ENCODE data around the gene NDC1.
"Not testable (repeated sequence)": the region's sequence is repeated elsewhere in the genome, so short reads cannot be mapped to it uniquely, and the experiment has no call there.

NDC1 gene

GRCh38 chr1:53837924-53838653, at the start of gene NDC1:
TSS of gene NDC1 (minus strand) at chr1:53838296. CDS start at chr1:53838261, 35 bp downstream.
- DNase-seq (ENCODE audit: low read depth) = peak; percentile 82

GRCh38 chr1:53883600-53883999, 45.5 kb upstream of the NDC1 start:
- not testable (repeated sequence) for DNase-seq (ENCODE audit: low read depth)

GRCh38 chr1:53881853-53882252, 43.8 kb upstream of the NDC1 start:
- DNase-seq (ENCODE audit: low read depth) = not testable (repeated sequence)

GRCh38 chr1:53878492-53879105, 40.5 kb upstream of the NDC1 start:
- DNase-seq (ENCODE audit: low read depth) = no peak

GRCh38 chr1:53875150-53875549, 37.1 kb upstream of the NDC1 start:
- DNase-seq (ENCODE audit: low read depth) = not testable (repeated sequence)

- no peak for DNase-seq (ENCODE audit: low read depth)
These were observed 33.8 kb upstream of the NDC1 start for GRCh38 chr1:53871773-53872484.

GRCh38 chr1:53871221-53871620, 33.1 kb upstream of the NDC1 start:
- no peak for DNase-seq (ENCODE audit: low read depth)

GRCh38 chr1:53869454-53870117, 31.5 kb upstream of the NDC1 start:
- no peak for DNase-seq (ENCODE audit: low read depth)

- DNase-seq (ENCODE audit: low read depth) = no peak
These were observed 30.5 kb upstream of the NDC1 start for GRCh38 chr1:53868565-53868964.

GRCh38 chr1:53862507-53862906, 24.4 kb upstream of the NDC1 start:
- DNase-seq (ENCODE audit: low read depth) = no peak

GRCh38 chr1:53860967-53861411, 22.9 kb upstream of the NDC1 start:
- peak; percentile 23 for DNase-seq (ENCODE audit: low read depth)

GRCh38 chr1:53851571-53852285, 13.6 kb upstream of the NDC1 start:
- no peak for DNase-seq (ENCODE audit: low read depth)

GRCh38 chr1:53850082-53850673, 12.1 kb upstream of the NDC1 start:
- no peak for DNase-seq (ENCODE audit: low read depth)

- no peak for DNase-seq (ENCODE audit: low read depth)
These were observed 9.9 kb upstream of the NDC1 start for GRCh38 chr1:53847980-53848379.

GRCh38 chr1:53842347-53842746, 4.3 kb upstream of the NDC1 start:
- no peak for DNase-seq (ENCODE audit: low read depth)

- DNase-seq (ENCODE audit: low read depth) = no peak
These were observed 518 bp upstream of the NDC1 start for GRCh38 chr1:53838654-53838974.

GRCh38 chr1:53837646-53837923, 511 bp downstream of the NDC1 start:
- no peak for DNase-seq (ENCODE audit: low read depth)

- DNase-seq (ENCODE audit: low read depth) = no peak
These were observed 2.6 kb downstream of the NDC1 start for GRCh38 chr1:53835491-53835890.

- no peak for DNase-seq (ENCODE audit: low read depth)
These were observed 3.3 kb downstream of the NDC1 start for GRCh38 chr1:53834776-53835175.

- DNase-seq (ENCODE audit: low read depth) = no peak
These were observed 4.7 kb downstream of the NDC1 start for GRCh38 chr1:53833393-53833792.

- no peak for DNase-seq (ENCODE audit: low read depth)
These were observed 11.7 kb downstream of the NDC1 start for GRCh38 chr1:53826367-53826766.

GRCh38 chr1:53825306-53825705, 12.8 kb downstream of the NDC1 start:
- DNase-seq (ENCODE audit: low read depth) = no peak

Data from activated T-cell treated with anti-CD3 and anti-CD28 coated beads for 24 hours (primary cell).